Activated CD4-positive, alpha-beta T cell treated with anti-CD3 and anti-CD28 coated beads, Interleukin-2, Interleukin-4, amounts not matched to agents 100 ng/mL and 50 ng/mL, durations not matched to agents 16 hours and 8 hours (primary cell): ENCODE measurements around the gene ZNF362.

Experiments used
- DNase-seq: peaks from one replicate; pipeline ENCODE4 v3.0.0-alpha.2; 2020; ENCODE audit warnings: low spot score

ZNF362 gene

DNA sequence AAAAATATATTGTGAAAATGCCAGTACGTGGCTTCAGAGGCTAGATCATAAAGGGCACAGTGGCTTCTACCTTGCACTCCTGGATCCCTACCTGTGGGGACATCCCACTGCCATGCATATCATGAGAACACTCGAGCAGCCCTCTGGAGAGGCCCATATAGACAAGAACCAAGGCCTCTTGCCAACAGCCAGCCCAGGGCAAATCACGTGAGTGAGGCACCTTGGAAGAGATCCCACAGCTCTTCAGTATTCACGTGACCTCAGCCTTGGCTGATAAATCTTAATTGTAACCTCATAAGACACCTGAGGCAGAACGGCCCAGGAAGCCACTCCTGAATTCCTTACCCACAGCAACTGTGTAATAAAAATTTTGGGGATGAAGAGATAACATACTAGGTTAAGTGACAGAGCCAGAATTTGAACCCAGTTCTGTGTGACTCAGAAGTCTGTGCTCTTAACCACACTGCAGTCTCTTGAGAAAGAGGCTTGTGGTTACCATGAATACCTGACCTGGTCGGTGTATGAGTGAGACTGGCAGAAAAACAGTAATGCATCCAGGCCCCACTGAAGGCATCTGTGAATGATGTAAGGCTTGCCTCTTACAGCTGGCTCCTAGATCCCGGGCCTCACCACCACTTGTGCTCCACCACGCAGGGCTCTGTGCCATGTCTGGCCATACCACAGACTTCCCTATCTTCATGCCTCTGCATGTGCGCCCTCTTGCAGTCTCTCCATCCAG lies 71.5 kb downstream of the ZNF362 start:
- DNase-seq: peak; percentile 7

DNA sequence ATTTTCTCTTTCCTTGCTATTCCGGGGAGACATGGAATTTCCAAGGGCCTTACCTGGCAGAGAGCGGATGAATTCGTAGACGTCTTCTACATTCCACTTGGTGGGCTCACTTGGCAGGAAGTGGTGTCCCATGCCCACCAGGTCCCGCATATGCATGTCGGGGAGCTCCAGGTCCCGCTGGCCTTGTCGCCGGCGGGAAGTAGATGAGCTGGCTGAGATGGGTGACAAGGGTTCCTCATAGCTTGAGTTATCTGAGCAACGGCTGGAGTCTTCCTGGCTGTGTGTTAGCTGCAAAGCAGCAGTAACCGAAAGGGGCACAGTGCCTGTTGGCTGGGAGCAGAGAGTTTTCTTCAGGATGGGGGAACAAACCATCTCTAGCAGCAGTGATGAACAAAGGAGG lies 72.5 kb downstream of the ZNF362 start:
- no peak for DNase-seq

DNA sequence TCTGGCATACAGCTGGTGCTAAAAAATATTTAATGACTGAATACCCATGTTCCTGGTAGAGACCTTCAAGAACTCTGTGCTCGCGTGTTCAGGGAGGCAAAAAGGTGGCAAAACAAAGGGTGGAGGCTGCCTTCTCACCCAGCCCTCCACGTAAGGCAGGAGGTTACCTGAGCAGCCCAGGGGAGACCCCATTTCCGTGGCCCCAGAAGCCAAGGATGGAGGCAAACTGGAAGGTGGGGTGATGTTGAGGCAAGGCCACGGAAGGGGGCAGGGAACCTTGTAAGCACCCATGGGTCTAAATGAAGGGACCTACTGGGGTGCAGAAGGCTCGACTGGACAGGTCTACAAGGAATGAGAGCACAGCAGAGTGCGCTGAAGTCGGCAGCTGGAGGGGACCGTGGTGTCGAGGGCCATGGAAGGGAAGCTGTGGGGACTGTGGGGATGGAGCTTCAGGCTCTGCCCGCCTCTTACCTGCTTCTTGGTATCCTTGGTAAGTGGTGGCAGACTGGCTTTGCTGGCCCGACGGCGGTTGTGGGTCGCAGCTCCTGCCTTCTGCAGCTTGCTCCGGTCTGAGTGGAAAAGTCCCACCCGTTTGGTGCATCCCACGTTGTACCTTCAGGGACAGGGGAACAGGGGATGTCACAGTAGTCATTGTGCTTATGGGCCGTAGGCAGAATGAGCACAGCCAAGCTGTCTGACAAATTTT lies 73.5 kb downstream of the ZNF362 start:
- DNase-seq: no peak

DNA sequence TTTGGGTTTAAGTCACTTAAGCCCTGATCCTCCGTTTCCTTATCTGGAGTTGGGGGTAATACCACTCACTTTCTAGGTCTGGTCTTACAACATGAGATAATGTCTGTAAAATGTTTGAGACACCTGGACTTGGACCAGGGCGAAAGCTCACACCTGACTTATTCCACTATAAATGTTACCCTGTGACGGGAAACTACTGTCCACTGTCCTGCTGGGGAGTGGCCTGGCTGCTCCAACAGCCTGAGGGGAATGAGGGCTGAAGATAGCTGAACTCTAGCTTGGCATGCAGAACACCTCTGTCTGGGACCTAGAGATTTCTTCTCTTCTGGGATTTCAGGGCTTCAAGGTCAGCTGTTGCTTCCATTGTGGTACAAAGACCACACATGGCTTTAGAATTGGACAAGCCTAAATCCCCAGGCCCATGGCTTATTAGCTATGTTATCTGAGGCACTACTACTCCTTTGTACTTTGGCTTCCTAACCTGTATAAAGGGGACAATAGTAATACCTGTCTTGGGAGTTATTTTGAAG lies 74.1 kb downstream of the ZNF362 start:
- DNase-seq: no peak

DNA sequence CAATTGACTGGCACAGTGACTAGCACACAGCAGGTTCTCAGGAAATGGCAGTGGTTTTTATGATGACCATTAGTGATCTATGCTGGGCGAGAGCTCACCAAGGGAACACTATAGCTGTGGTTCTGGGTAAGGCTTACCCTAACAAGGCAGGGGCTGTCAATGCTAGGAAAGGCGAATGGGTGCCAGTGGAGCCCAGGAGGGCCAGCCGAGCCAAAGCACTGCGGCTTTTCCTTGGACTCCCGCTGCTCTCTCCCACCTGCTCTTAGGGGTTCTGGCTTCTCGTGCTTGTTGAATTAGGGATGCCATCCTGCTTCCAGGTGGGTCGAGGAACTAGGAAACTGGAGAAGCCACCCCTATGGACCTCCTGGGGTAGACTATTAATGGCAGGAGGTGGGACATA lies 74.6 kb downstream of the ZNF362 start:
- no peak for DNase-seq

DNA sequence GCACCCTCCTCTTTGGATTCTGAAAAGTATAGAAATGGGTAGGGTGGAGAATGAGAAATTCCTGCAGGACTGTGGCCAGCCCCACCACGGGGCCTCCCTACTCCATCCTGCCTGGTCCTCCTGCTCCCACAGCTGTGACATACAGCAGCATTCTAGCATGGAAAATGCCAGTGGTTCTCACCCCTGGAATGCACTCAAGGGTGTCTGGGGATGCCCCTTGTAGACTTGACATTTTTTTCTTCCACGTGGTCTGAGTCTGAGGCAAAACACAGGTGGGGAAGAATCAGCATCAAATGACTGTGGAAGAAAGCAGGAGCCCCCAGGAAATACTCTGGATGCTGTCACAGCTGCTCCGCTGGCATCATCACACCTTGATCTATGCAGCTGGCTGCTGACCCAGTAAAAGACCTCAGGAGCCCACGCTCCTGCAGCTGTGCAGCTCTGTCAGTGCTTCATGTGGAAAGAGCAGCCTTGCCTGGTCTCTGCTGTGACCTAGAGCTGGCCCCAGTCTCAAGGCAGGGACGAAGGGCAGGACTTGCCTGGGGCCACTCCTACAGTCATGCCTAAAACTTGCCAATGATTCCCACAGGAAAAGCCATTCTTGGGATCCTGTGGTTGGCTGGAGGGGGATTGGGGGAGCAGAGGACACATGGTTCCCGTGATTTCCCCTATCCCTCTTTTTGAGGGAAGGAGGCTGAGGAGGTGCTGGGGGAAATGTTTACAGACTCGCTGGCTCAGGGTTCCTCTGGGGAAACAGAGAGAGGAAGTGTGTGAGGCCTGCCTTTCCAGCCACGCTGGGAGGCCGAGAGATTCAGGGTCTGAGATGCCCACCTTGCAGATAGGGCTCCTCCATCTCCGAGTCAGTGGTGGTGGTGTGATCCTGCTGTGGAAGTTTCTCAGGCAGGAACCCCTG lies 75.4 kb downstream of the ZNF362 start:
- DNase-seq: no peak

DNA sequence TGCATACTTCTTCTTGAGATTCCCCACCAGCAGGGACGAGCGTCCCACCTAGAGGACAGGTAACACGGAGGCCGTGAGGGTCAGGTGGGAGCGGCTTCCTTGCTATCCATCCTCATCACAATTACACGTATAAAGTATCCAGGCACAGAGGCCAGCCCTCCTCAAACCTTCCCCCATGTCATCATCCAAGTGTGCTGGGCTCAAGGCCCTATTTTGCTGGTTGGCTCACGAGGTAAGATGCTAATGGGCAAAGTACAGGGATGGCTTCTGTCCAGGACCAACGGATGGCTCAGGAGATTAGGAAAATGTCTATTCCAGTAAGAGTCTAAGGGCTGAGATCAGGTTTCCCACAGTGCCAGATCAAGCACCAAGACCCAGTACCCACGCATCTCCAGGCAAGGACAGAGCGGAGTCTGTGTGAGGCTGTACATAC lies 76.1 kb downstream of the ZNF362 start:
- DNase-seq: no peak

DNA sequence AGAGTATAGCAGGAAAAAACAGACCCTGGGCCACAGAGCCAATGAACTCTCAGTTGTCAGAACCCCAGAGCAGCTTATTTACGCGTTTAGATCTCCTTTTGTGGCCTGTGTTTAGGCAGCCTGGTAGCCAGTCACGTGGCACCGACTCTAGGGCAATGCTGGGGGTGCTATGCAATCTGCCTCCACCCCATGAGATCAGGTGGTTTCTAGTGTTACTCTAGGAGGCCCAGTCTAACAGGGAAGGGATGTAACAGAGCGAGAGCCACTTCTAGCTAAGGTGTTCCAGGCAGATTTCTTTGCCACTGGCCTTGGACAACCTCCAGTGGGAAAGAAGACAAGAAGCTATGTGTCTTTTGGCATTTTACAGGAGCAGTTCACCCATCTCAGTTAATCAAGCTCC lies 76.6 kb downstream of the ZNF362 start:
- no peak for DNase-seq

DNA sequence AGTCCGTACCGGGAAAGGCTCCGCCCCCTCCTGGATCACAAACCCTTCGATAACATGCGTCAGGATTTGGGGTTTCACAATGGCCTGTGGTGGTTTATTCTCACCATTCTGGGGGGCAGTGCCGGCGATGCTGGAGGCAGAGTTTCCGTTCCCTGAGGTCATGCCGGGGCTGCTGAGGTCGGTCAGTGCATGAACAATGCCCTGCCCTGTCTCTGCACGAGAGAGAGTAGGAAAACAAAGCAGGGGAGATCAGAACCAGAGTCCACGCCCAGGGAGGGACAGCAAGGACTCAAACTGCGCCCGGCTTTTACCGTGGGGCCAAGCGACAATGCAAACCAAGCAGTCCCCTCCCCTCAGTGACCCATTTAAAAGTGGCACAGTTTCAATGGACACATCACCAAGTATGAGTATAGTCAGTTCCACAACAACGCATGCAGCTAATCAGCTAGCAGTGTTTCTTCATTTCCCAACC lies 77.8 kb downstream of the ZNF362 start:
- no peak for DNase-seq

DNA sequence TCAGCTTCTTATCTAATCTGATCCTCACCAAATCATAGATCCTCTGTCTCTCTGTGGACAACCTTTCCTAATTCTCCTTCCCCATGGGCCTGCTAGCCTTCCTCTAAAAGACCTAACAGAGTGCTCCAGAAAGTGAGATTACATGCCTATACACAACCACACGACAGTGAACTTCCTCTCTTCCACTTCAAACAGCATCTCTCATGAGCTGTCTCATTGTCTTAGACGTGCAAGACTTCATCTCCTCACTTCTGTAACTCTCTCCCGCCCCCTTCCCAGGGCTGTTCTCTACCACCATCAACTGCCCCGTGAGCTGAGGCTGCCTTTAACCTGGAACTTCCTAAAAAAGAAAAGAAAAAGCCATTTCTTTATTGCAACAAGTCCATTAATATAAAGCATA lies 78.7 kb downstream of the ZNF362 start:
- no peak for DNase-seq

DNA sequence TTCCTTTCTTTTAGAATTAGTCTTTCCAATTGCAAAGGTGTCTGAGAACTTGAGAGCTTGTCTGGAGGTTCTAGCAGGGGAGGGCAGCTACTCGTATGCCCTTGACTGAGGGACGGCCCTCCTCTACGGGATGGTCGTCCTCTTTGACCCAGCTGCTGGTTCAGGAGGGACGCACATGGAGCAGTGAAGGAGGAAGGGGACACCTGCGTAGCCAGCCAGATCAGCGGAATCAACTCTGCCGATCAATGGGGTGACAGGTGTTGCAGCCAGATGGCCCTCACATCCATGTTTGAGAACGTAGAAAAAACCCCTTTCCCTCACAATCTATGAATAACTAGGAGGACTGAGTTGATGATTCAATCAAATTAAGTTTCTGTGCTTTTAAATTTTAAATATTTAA lies 80.3 kb downstream of the ZNF362 start:
- DNase-seq: no peak

DNA sequence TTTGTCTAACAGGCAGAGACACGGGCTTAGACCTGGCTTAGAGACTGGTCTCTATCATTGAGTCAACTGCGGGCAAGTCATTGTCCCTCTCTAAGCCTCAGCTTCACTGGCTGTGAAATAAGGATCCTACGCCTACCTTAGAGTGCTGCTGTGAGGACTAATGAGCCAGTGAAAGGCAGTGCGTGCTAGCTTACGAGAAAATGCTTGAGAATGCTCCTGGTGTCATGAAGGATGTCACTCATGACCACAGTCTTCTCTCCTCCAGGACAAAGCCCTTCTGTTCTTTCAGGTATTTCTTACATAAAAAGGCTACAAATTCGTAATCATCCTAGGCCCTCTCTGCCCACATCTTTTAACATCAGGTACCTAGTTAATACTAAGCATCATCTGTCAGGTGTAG lies 81.1 kb downstream of the ZNF362 start:
- DNase-seq: no peak

DNA sequence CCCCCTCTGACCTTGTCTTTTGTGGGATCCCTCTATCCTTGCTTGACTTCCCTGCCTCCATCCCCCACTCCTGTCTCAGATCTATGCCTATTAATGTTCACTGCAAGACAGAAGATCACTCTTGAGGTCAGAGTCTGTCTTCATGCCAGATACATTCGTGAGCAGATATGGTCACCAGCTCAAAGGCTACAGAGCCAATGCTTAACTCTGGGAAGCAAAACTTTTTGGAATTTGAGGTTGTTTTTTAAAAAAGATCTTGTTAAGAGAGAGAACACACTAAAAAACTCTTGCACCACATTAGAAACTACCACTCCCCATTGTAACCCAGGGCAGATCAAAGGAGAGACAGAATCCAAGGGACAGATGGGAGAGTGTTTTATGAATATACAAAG lies 81.8 kb downstream of the ZNF362 start:
- DNase-seq: no peak

DNA sequence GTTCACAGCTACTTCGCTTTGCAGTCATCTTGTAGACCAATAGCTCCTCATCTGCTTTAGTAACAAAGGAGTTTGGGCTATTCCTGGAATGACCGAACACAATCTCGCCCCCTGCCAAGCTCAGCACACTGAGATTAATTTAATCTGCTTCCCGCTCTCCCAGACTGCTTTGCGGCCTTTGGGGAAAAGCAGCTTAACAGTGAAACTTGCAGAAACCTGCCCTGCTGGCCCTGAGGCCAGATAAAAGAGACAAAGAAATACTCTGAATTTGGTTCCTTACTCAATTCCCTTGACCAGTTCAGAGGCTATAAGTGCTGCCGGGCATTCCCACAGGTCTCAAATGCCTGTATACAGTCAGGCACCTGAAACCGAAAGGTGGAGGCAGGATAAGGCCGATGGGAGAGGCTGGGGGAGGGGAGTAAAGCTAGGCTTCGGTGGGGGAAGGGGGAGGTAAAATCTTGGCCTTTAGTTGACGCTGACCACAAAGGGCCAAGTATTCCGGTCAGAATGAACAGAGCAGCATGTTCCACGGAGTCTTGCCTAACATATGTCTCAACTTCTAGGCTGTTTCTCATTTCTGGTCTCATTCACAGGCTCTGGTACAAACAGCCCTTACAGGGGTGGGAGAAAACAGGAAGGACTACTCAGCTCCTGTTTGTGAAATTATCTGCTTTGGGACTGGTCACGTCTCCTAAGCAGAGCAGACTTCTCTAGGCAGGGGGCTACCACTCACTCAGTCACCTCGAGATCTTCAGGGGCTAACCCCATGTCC lies 82.3 kb downstream of the ZNF362 start:
- no peak for DNase-seq

DNA sequence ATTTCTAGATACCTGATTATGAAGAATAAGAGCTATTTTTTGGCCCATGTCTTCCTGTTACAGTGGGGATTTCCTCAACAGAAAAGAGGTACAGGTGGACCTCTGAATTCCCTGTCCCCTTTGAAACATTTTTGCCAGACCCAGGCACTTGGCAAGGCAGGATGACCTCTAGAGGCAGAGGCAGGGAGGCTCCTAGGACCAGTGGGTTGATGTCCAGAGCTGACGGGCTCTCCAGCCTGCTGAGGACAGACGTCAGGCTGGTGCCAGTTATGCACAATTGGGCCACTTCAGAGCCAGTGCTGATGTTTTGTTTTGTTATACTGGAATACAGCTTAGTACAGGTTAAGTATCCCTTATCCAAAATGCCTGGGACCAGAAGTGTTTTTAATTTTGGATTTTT lies 83.1 kb downstream of the ZNF362 start:
- DNase-seq: no peak

DNA sequence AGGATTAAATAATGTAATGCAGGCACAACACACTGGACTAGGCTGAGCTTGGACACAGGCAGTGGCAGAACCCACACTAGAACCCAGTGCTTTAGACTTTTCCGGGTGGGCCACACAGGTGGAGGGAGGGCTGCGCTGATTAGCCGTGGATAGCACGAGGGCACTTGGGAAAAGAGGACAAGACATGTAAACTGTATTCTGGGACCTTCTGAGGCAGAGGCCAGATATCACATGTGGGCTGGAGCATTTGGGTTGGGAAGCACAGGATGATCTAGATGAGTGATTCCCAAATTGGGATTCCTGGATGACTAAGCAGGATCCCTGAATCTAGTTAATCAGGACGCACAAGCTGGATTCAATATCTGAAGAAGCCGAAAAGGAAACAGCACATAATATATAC lies 84.9 kb downstream of the ZNF362 start:
- no peak for DNase-seq

DNA sequence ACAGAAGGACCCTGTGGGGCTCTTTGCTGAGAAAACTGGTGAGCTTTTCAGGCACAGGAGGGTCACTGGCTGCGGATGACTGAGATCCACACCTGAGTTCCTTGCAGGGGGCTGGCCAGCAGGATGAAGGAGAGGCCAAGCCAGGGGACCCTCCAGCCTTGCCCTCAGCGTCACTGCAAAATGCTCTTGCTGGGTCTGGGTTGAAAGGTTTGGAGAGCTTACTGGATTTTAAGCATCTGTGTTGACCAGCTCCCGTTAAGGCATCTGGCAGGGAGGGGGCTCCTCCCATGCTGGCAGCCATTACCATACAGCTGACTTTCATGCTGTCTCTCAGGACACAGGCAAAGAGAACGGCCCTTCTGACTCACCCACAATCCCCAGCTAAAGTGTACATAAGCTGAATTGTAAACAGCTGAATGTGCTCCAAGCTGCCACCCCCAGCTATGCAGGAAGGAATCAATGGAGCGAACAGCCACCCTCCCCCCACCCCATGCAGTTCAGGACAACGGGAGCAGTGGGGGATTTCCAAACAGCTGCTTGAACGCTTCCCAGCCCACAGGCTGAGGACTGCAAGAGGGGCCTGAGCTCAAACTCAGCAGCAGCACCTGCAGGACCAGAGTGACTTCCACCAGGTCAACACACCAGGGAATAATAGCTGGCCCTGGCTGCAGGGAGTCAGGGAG lies 85.9 kb downstream of the ZNF362 start:
- no peak for DNase-seq

DNA sequence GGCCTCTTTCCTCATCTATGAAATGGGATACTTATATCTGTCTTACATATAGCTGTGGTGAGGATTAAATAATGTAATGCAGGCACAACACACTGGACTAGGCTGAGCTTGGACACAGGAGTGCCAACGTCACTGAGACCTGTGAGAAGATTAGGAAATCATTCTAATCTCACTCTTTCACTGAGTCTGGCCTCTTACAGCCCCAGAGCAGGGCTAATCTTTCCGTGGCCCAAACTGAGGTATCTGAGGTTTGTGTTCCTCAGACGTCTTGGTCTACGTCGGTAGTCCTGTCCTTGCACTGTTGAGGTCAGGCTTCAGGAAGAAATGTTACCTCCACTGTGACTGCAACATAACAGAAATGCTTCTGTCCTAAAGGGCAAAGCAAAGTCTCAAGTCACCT lies 87.2 kb downstream of the ZNF362 start:
- DNase-seq: no peak

DNA sequence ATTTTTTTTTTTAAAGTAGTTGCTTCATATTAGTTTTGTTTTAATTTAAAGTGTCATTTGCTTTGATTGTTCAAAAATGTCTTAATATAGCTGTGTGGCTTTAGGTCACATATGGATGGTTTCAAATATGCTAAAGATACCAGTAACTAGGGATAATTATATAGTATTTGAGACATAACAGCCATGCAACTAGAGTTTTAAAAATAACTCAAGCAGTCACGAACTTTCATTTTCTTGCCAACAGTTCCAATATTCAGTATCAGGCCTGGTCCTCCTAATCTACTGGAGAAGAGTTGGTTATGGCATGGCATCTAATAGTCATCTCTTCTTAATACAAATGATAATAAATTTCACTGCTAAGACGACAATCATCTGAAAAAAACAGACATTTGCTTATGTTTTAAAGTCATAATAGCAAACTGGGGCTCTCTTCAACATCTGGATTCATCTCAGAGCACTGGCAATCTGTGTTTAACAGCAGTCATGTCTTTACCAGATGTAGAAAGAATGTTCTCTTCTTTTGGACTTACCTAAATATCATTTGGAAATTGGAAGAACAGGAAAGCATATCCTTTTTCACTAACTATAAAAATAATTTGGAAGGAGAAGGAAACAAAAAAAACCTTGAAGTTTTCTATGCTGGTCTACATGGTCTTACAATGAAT lies 88.7 kb downstream of the ZNF362 start:
- no peak for DNase-seq

DNA sequence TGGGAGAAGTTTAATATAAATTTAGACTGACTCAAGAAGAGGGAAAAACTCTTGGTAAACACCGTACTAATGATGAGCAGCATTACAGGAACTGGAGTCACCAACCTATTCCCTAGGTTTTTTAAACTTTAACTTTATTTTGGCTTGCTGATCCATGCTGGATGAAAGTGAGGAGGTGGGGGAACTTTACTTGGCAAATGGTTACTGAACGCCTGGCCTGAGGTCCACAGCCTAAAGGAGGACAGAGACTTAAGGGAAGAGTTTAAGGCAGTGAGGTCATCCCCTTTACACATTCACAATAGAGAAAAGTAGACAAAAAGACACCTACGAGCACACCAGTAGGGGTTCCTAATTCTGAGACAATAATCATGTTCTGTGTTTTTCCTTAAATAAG lies 90.2 kb downstream of the ZNF362 start:
- no peak for DNase-seq
